VCaP (cell line): ENCODE measurements around the gene LDAH.

Source experiments
- H3K27ac ChIP-seq: fragments of 450-650 bp; 2 replicates; pipeline ENCODE4 v1.5.1; 2017
- CTCF ChIP-seq: fragments of 450-650 bp; conservative IDR thresholded peaks from 2 replicates; pipeline ENCODE4 v1.5.1; 2017; ENCODE audit warnings: mild to moderate bottlenecking, moderate library complexity

Gene LDAH

GRCh38 chr2:20666005-20666303 is 156.9 kb downstream of the LDAH start:
- no peak for TF ChIP-seq CTCF
- H3K27ac ChIP-seq: no peak overlapping the region

- no peak overlapping the region for H3K27ac ChIP-seq
- no peak for TF ChIP-seq CTCF
These were observed 157.5 kb downstream of the LDAH start for GRCh38 chr2:20665243-20666004.

- no peak for TF ChIP-seq CTCF
- H3K27ac ChIP-seq: no peak overlapping the region
These were observed 158.3 kb downstream of the LDAH start for GRCh38 chr2:20664431-20665242.

GRCh38 chr2:20664071-20664390 is 158.9 kb downstream of the LDAH start:
- no peak overlapping the region for H3K27ac ChIP-seq
- no peak for TF ChIP-seq CTCF

- no peak for TF ChIP-seq CTCF
- no peak overlapping the region for H3K27ac ChIP-seq
These were observed 159.5 kb downstream of the LDAH start for GRCh38 chr2:20663196-20664070.

GRCh38 chr2:20662308-20662937 is 160.5 kb downstream of the LDAH start:
- TF ChIP-seq CTCF: no peak
- no peak overlapping the region for H3K27ac ChIP-seq
